Erythroblast (primary cell): ENCODE results near the gene HSPBP1.

Experiments
- GATA1 ChIP-seq: IDR thresholded peaks from 2 replicates; pipeline ENCODE4 v1.6.1; 2011; ENCODE audit warnings: low read depth, mild to moderate bottlenecking, control low read depth, low read length, moderate library complexity
- POLR2A ChIP-seq: IDR thresholded peaks from 2 replicates; pipeline ENCODE4 v1.6.1; 2011; ENCODE audit warnings: mild to moderate bottlenecking, low read length

GRCh38 chr19:55319785-55320184, 39.9 kb upstream of the HSPBP1 start:
- no peak for TF ChIP-seq POLR2A
- TF ChIP-seq GATA1: no peak
